ENCODE results near the gene ATP1B3. TPM values are rescaled to one million over a fixed set of nuclear protein-coding genes. Genes with fewer than 3 reads are reported as not detected.
"Not testable (repeated sequence)": the region's sequence is repeated elsewhere in the genome, so short reads cannot be mapped to it uniquely, and the experiment has no call there.

The ATP1B3 gene
- total RNA-seq, 1 experiment from 2014 or later, result 250 TPM

GRCh38 chr3:141887051-141887450 lies 10.6 kb downstream of the ATP1B3 start:
- no peak overlapping the region for H2BK120ac ChIP-seq (ENCODE audit: low read depth, low read length, poor library complexity, severe bottlenecking)
- no peak overlapping the region for H3K27ac Mint-ChIP-seq
- no peaks in the 10 kb centered on the region; the same call in 1 of the 2 replicates for H3K4me1 ChIP-seq (ENCODE audit: insufficient read depth, low read length)
- no peak overlapping the region for H3K4ac ChIP-seq (ENCODE audit: low read depth, low read length)
- no peak overlapping the region for H3K27ac ChIP-seq (ENCODE audit: insufficient read length, low read depth, low read length)
- no peak overlapping the region for H2AFZ ChIP-seq (ENCODE audit: low read length)
- H3K14ac ChIP-seq (ENCODE audit: insufficient read depth, low read length), result no peak overlapping the region
- no peak for DNase-seq
- H2BK5ac ChIP-seq (ENCODE audit: insufficient read length, low read length), result no peak overlapping the region
- H3K9me3 ChIP-seq (ENCODE audit: control insufficient read depth, low read depth, low read length), result no peaks in the 10 kb centered on the region
- H2BK15ac ChIP-seq (ENCODE audit: low read depth, low read length), result no peak overlapping the region
- H2BK20ac ChIP-seq (ENCODE audit: low read depth, low read length, poor library complexity, severe bottlenecking), result no peak overlapping the region
- WGBS (ENCODE audit: extremely low coverage, insufficient read length, low lambda C conversion rate), result no CpG with 5 or more reads among the region's 5 CpGs
- H3K4me2 ChIP-seq (ENCODE audit: insufficient read depth, insufficient read length, low read length), result no peak overlapping the region
- H3K27me3 ChIP-seq (ENCODE audit: insufficient read depth, low read length), result no peaks in the 10 kb centered on the region
- H4K91ac ChIP-seq (ENCODE audit: insufficient read length, low read depth, low read length), result no peak overlapping the region
- H3K27me3 Mint-ChIP-seq (ENCODE audit: low read depth), result no peaks in the 10 kb centered on the region
- H4K20me1 ChIP-seq (ENCODE audit: control insufficient read depth, insufficient read depth, insufficient read length), result no peaks in the 10 kb centered on the region
- peaks cover 44% of the 10 kb centered on the region; the same call in 1 of the 2 replicates for H3K79me2 ChIP-seq (ENCODE audit: insufficient read depth, low read length)
- no peak overlapping the region for H3T11ph ChIP-seq (ENCODE audit: low read length)
- no peaks in the 10 kb centered on the region for H3K23me2 ChIP-seq (ENCODE audit: insufficient read length, low read depth, low read length, poor library complexity, severe bottlenecking)
- H3K56ac ChIP-seq (ENCODE audit: insufficient read length, low read depth, low read length), result no peak overlapping the region
- no peak overlapping the region for H4K8ac ChIP-seq (replicated peaks; ENCODE audit: insufficient read length, low read depth, low read length)
- H3K9ac ChIP-seq (ENCODE audit: extremely low read depth, insufficient read length, low read length), result no peak overlapping the region
- H3K18ac ChIP-seq (ENCODE audit: insufficient read length, low read depth, low read length), result no peak overlapping the region
- H4K5ac ChIP-seq (ENCODE audit: insufficient read length, low read depth, low read length), result no peak overlapping the region
- TF ChIP-seq CTCF (conservative IDR thresholded peaks at IDR 0.05), result no peak
- no peak overlapping the region for H2AK5ac ChIP-seq (ENCODE audit: insufficient read length, low read length)
- H3K4me3 Mint-ChIP-seq, result no peak overlapping the region
- peaks cover 8 to 15% of the 10 kb centered on the region in 2 experiments; a peak in 4 of 5 replicates for H3K9me3 Mint-ChIP-seq
- no peak overlapping the region for H2BK12ac ChIP-seq (ENCODE audit: insufficient read length, low read depth, low read length)
- peaks cover 12 to 17% of the 10 kb centered on the region in 2 experiments for H3K4me1 Mint-ChIP-seq
- H3K36me3 Mint-ChIP-seq (ENCODE audit: insufficient read depth in 1 of 3, low read depth in 3 of 3), result peaks cover 40 to 53% (median 48%) of the 10 kb centered on the region in 3 experiments
- peaks cover 14% of the 10 kb centered on the region for H3K79me1 ChIP-seq (ENCODE audit: insufficient read depth, low read depth, low read length, poor library complexity, severe bottlenecking)
- H3K23ac ChIP-seq (ENCODE audit: insufficient read length, low read depth, low read length), result no peak overlapping the region

GRCh38 chr3:141888548-141888947 lies 12.1 kb downstream of the ATP1B3 start:
- no CpG with 5 or more reads among the region's 3 CpGs for WGBS (ENCODE audit: extremely low coverage, insufficient read length, low lambda C conversion rate)
- H3K27ac Mint-ChIP-seq, result peak overlapping the region in 1 of 3 experiments; percentile 51; a peak in 1 of 7 replicates

More at GRCh38 chr3:141888548-141888947, 12.1 kb downstream of the ATP1B3 start:
- not testable (repeated sequence) for H3T11ph ChIP-seq (ENCODE audit: low read length); H3K23me2 ChIP-seq (ENCODE audit: insufficient read length, low read depth, low read length, poor library complexity, severe bottlenecking); H3K23ac ChIP-seq (ENCODE audit: insufficient read length, low read depth, low read length); H2BK120ac ChIP-seq (ENCODE audit: low read depth, low read length, poor library complexity, severe bottlenecking); H3K9me3 ChIP-seq (ENCODE audit: control insufficient read depth, low read depth, low read length); H3K27me3 ChIP-seq (ENCODE audit: insufficient read depth, low read length); H3K4me1 ChIP-seq (ENCODE audit: insufficient read depth, low read length); H3K27ac ChIP-seq (ENCODE audit: insufficient read length, low read depth, low read length); DNase-seq; H4K20me1 ChIP-seq (ENCODE audit: control insufficient read depth, insufficient read depth, insufficient read length); H2AK5ac ChIP-seq (ENCODE audit: insufficient read length, low read length); H3K4me3 Mint-ChIP-seq; H2BK20ac ChIP-seq (ENCODE audit: low read depth, low read length, poor library complexity, severe bottlenecking); H4K91ac ChIP-seq (ENCODE audit: insufficient read length, low read depth, low read length); H2BK12ac ChIP-seq (ENCODE audit: insufficient read length, low read depth, low read length); H3K18ac ChIP-seq (ENCODE audit: insufficient read length, low read depth, low read length); H3K14ac ChIP-seq (ENCODE audit: insufficient read depth, low read length); H3K4me2 ChIP-seq (ENCODE audit: insufficient read depth, insufficient read length, low read length); H3K56ac ChIP-seq (ENCODE audit: insufficient read length, low read depth, low read length); H2AFZ ChIP-seq (ENCODE audit: low read length); H3K79me1 ChIP-seq (ENCODE audit: insufficient read depth, low read depth, low read length, poor library complexity, severe bottlenecking); H3K9ac ChIP-seq (ENCODE audit: extremely low read depth, insufficient read length, low read length); H4K5ac ChIP-seq (ENCODE audit: insufficient read length, low read depth, low read length); H3K27me3 Mint-ChIP-seq (ENCODE audit: low read depth); H2BK5ac ChIP-seq (ENCODE audit: insufficient read length, low read length); H2BK15ac ChIP-seq (ENCODE audit: low read depth, low read length); H3K4ac ChIP-seq (ENCODE audit: low read depth, low read length); H4K8ac ChIP-seq (replicated peaks; ENCODE audit: insufficient read length, low read depth, low read length)
- H3K79me2 ChIP-seq (ENCODE audit: insufficient read depth, low read length), result peaks cover 33% of the 10 kb centered on the region; the same call in 1 of the 2 replicates
- H3K36me3 Mint-ChIP-seq (ENCODE audit: insufficient read depth in 1 of 3, low read depth in 3 of 3), result peaks cover 41 to 47% (median 42%) of the 10 kb centered on the region in 3 experiments
- H3K9me3 Mint-ChIP-seq, result peaks cover 8 to 15% of the 10 kb centered on the region in 2 experiments; a peak in 4 of 5 replicates
- H3K4me1 Mint-ChIP-seq, result peaks cover 10 to 15% of the 10 kb centered on the region in 2 experiments

Measured in H9 (cell line).